GM18909 (cell line): ENCODE results near the gene LPCAT1.
"Not testable (repeated sequence)": the region's sequence is repeated elsewhere in the genome, so short reads cannot be mapped to it uniquely, and the experiment has no call there.

Experiments used
- ATAC-seq: cut with Tn5 transposase; IDR thresholded peaks from one replicate; pipeline ENCODE4 v1.9.1; 2021; ENCODE audit warnings: mild to moderate bottlenecking; ENCODE audit not compliant: unreplicated experiment, poor library complexity

Gene LPCAT1

DNA sequence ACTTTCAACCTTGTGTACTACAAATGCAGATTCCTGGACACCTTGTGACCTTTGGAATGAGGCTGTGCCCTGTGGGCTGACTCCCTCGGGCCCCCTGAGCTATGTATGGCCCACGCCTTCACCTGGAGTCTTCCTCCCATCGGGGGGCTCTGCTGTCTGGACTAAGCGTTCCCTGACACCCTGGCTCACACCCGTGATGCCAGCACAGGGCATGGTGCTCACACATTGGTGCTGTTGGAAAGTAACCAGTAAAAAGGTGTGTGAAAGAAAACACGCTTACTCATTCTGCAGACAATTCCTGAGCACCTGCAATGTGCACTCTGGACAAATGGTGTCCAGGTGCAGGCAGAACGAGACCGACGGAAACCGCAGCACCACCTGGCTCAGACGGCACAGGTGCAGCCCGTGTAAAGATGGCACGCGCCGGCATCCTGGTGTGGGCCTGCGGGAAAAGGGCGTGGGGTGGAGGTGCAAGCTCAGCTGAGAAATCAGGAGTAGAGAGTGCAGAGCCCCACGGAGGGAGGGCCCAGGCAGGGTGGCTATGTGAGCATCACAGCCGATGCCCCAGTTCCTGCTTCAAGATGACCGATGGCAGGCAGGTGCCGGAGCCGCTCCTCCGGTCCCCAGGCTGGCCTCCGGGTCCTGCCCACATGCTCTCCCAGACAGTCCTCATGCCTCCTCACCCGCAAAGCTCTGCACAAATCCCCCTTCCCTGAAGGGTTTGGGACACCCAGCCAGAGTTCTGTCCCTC, 11.0 kb downstream of the LPCAT1 start:
- no peak for ATAC-seq

DNA sequence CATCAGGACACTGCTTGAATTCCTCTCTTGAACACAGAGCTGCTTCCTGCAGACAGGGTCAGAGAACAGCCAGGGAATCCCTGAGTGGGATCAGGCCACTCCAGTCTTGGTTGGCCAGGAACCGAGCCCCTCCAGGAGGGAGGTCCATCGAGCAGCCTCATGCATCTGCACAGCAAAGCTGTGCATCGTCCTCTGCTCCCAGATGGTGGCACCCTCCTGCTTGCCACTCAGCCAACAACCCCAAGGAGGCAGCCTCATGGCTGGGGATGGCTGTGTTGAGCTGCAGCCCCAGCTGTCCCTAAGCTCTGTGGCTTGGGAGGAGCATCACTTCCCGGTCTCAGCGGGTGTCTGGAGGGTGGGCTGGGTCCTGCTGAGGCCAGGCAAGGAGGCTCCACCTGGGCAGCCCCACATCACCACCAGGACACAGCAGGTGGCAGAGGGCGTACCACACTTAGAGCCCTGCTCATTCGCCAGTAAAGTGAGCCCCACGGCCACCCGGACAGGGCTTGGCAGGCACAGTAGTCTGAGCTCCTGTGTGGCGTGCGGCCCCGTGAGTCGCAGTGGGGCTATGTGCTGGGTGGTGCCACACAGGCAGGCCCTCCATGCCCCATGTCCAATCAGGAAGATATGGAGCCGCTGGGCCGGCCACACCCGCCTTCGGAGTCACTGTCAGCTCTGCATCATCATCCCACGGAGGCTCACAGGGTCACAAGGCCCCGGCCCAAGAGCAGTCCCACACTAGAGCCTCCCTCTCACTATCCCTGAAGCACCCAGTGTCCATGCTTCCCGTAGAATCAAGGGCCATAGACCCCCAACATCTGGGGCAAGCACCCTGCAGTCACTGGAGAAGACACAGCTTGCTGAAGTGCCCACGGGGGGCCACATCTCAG, 11.9 kb downstream of the LPCAT1 start:
- no peak for ATAC-seq

DNA sequence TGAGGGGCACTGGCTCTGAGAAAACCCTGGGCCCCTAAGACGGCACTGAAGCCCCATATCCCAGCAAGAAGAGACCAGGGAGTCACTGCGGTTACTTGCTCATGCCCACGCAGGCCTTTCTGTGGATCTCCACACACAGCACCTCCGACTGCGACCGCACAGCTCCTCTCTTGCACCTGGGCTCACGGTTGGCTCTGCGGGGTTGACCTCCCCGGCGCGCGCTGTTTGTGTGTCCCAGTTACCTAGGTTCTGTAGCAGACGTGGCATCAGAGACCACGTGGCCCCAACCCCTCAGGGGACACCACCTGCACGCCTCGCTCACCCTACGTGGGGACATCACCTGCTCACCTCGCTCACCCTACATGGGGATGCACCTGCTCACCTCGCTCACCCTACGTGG, 12.7 kb downstream of the LPCAT1 start:
- no peak for ATAC-seq

DNA sequence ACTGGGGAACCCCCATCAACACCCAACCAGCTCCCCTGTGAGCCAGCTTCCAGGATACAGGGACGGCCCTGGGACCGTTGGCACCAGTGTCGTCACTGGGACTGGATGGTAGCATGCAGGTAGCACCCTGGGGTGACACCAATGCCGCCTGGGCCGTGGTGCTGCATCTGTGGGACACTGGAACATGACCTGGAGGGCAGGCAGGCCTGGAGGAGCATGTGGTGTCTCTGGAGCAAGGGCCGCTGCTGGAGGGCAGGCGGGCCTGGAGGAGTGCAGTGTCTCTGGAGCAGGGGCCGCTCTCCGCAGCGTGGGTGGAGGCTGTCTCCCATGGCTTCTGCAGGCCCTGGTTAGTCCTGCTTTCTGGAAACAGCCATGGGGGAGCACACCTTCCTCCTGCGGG, 13.1 kb downstream of the LPCAT1 start:
- ATAC-seq = no peak

DNA sequence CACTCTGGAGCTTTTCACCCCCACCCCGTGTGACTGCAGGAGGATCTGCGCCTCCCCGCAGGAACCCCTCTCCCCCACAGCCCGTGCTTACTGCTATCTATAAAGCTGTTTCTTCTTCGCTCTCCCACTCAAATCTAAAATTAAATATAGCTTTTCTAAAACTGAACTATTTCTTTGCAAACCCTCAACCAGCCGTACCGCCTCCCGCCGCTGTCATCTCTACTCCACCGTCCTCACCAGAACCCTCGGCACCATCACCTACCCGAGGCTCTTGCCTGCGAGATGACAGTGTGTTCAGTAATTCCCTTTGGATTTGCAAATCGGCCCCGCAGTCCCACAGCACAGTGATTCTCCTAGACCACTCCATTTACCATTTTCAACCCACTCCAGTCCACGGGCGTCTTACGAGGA, 13.6 kb downstream of the LPCAT1 start:
- ATAC-seq = no peak

DNA sequence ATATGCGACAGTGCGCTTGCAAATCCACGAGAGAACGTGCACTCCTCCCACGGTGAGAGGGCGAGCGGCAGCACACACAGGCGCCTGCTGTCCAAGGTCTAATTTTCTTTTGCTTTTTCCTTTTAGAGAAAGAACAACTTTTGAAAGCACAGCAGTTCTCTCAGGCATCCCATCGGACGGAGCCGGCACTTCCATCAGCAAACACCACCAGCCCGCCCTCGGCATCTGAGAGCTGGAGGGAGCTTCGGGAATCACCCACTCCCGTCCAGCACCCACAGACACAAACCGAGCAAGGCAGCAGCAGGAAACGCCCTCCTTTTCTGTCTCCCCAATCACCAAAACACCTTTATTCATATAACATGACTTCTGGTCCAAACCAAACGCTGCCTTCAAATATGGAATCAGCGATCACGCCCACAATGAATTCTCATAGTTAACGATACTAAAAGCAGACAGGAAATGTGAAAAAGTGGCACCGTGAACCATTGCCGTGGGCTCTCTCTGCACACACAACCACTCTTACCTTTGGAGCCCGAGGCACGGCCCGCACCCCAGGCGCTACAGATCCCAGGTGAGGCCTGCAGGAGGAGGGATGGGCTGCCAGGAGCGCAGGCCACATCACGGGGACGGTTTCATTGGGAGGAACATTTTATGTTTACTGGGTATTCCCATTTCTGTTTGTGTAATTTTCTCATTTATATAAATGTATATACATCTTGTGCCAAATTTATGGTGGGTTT, 14.2 kb downstream of the LPCAT1 start:
- ATAC-seq = no peak

DNA sequence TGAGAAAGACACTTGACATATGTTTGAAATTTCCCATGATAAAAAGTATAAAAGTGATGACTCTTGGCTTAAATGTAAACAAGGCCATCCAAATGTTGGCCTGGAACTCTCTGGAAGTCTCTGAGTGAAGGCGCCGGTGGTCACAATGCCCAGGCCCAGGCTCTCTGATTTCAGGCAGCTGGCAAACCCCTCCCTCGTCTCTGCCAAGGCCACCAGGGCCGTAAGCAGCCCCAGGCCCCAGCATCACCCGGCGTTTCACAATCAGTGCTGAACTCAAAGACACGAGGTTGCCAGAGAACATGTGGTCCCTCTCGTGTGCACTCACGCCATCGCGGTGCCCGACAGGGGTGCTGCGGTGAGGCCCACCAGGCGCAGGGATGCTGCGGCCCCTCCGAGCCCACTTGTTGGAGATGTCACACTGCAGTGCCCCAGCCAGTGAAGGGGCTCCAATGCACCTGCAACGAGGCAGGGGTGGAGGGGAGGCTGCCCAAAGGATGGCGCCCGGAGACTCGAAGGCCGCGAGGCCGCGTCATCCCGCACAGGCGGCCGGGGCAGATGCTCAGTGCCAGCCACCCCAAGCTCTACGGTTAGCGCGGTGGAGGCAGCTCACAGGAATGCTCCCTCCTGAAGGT, 15.0 kb downstream of the LPCAT1 start:
- ATAC-seq = no peak

DNA sequence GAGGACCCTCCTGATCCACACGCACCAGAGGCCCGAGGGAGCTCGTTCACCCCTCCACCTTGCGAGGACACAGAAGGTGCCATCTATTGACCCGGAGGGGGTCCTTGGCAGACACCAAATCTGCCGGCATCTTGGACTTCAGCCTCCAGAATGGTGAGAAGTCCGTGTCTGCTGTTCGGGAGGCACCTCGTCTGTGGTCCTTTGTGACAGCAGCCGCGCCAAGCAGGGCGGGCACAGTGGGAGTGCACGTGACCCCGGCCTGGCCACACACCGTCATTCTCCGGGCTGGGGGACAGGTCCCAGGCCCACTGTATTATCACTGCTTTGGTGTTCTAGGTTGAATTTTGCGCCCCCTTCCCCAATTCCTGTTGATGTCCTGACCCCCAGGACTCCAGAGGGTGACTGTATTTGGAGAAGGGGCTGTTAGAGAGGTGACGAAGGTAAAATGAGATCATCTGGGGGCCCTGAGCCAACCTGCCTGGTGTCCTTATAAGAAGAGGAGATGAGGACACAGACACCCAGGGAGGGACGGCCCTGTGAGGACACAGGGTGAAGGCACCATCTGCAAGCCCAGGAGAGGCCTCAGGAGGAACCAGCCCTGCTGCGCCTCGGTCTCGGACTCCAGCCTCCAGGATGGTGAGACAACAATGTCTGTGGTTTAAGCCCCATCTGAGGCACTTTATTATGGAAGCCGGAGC, 15.7 kb downstream of the LPCAT1 start:
- no peak for ATAC-seq

DNA sequence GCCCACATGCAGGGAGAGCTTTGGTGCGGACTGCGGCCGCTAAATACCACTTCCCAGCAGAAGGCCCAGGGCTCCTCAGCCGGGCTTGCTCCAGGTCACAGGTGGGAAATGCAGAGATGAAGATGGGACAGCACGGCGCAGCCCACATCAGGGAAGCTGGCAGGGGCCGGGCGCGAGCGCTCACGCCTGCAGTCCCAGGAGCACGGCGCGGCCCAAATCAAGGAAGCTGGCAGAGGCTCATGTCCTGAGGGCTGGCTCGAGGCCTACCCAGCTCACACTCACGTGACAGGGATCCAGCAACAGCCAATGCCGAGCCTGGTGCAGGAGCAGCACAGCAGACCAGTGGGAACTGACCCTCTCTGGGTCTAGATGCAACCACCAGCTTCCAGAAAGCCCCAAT, 16.3 kb downstream of the LPCAT1 start:
- ATAC-seq = no peak

DNA sequence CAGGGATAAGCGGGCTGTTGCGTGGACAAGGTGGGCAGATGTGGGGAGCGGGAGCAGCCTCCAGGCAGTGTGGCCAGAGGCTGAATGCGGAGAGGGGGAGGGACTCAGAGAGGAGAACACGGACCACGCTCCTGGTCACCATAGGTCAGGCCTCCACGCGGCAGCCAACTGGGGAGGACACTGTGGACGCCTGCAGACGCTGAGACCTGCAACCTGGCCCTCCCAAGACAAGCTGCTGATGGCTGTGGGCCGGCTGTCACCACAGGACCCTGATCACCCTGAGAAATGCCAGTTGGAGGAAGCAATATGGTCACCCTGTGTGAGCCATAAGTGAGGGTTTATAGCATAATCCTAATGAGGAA, 16.8 kb downstream of the LPCAT1 start:
- no peak for ATAC-seq

DNA sequence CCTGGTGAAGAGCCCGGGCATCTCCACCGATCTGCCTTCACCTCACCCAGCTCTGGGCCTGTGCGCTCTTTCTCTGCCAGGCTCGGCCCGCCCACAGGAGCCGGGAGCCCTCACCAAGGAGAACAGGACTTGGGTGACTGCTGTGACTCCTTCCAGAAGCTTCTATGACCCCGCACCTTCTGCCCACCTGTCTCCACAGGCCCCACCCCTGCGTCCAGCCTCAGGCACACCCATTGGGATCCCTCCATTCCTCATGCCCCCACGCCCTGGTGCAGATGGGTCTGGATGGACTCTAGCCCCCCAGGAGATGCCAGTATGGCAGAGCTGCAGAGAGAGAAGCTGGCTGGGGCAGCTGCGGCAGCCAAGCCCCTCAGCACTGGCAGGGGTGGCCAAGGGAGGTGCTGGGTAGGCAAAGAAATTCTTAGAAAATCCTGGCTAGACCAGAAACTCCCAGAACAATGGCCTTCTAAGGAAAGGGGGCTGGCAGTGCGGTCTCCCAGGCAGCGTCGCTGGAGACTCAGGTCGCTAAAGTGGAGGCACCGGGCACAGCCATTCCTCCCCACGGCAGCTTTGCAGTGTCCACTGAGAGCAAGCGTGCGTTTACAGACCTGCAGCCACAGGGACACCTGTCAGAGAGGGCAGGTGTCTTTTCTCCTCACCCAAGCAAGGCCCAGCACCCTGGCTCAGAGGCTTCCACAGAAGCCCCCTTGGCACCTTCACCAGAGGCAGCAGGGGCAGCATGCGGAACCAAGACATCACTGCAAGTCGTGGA, 17.3 kb downstream of the LPCAT1 start:
- no peak for ATAC-seq

DNA sequence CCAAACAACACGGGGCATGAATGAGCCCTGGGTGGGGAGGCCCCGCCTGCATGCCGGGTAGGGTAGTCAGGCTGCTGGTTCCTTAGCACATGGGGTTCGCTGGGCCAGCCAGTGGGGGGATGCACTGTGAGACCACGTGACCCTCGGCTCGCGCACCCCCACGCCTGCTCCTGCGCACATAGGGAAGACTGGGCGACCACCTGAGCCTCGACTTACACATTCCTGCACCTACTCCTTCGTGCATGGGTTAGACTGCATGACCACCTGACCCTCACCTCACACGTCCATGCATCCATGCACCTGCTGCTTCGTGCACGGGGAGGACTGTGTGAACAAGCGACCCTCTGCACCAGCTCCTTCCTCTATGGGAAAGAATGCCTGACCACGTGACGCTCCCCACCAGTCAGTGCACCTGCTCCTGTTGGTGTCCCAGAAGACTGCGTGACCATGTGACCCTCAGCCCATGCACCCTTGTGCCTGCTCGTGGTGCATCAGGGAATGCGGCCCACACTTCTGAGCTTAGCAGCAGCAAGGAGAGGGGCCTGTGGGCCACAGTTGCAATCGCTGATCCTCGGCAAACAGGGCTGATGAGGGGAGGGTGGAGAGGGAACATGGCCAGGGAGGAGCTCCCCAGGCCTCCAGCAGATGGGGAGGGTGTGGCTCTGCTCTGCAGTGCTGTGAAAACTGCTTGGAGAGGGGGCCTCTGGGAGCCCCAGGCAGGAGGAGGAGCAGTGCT, 18.1 kb downstream of the LPCAT1 start:
- ATAC-seq = no peak

DNA sequence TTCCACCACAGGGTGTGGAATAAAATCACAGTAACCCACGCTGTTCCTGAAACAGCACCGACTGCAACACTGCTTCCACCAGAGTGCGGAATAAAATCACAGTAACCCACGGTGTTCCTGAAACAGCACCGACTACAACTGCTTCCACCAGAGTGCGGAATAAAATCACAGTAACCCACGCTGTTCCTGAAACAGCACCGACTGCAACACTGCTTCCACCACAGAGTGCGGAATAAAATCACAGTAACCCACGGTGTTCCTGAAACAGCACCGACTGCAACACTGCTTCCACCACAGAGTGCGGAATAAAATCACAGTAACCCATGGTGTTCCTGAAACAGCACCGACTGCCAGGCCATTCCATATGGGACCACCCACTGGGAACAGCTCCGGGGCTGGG, 18.7 kb downstream of the LPCAT1 start:
- not testable (repeated sequence) for ATAC-seq

DNA sequence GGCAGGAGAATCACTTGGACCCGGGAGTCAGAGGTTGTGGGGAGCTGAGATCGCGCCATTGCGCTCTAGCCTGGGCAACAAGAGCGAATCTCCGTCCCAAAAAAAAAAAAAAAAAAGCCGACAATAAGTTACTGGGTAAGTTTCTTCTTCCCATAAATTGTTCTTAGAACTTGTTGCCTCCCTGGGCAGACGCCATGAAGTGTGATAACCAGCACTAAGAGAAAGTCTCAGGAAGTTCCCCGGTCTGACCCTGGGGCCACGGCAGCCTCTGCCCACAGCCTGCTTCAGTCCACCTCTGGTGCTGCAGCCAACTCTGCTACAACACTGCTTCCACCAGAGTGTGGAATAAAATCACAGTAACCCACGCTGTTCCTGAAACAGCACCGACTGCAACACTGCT, 19.1 kb downstream of the LPCAT1 start:
- ATAC-seq = no peak

DNA sequence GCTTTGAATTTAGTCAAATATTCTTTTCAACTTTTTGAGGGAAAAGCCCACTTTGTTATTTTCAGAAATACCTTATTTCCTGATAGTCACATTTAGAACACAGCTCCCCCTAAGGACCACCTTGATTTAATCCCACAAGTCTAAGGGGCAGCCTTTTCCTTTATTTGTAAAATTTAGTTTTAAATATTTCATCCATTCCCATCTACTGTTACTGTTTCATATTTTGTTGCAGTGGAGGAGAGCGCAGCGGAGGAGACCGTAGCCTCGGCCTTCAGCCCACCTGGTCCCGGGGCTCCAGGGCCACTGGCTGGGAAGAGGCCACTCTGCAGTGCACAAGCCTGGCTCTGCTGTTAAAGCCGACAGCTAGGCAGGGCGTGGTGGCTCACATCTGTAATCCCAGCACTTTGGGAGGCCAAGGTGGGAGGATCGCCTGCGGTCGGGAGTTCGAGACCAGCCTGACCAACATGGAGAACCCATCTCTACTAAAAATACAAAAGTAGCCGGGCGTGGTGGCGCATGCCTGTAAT, 19.6 kb downstream of the LPCAT1 start:
- no peak for ATAC-seq

DNA sequence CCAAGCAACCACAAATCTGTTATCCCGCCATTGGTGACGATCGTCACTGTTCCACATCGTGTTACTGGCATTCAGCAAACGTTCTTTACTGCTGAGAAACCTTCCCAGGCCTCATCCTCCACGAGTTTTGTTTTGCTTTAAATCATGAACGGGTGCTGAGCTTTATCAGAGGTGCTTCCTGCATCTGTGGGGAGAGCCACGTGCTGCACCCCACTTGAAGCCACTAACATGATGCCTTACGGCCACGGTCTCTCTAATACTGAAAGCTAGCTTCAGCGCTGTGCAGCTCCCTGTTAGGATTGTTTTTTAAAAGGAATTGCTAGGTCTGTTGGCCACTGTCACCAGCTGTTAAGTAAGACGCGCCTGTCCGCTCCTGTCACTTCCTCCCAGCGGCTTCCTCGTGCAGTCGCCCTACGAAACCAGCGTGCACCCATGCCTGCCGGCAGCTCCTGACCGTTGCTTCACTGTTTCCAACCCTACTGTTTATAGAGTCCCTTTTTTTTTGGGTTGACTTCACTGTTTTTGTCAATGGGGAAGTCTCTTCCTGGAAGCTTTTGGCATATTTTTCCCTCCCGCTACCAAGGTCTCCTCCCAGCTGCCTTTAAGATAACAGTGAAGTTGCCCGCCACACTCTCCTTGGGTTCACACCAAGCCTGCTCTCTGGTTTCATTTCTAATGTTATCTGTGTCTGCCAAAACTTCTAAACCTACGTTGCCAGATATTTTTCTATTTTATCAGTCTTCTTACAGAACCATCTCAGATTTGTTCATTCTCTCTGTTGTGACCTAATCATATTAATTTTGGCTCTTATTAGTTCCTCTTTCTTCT, 20.3 kb downstream of the LPCAT1 start:
- ATAC-seq = no peak

DNA sequence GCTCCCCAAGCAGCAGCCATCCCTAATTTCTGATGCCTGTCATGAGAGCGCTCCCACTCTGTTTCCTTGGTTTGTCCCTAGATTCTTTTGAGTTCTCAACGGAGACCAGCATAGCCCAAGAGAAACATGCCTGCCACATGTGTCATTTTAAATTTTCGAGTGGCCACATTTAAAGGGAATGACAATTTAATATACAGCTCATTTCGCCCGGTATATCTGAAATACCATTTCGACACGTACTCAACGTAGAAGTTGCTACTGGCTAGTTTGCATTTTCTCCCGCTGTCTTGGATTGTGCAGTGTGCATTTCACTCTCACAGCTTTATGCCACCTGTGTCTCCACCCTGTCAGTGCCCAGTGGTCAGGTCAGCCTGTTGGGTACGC, 21.0 kb downstream of the LPCAT1 start:
- ATAC-seq = no peak
